OCI-LY7 (cell line): Measurements from ENCODE around the gene PTPRU.

ENCODE experiments used
- EZH2phosphoT487 ChIP-seq: fragments of 200-600 bp; sonication (generic); IDR thresholded peaks from 2 replicates; pipeline ENCODE4 v1.6.1; 2018; ENCODE audit warnings: low read depth, borderline replicate concordance, mild to moderate bottlenecking, mixed run types, antibody characterized with exemption, low read length, moderate library complexity, mixed read lengths
- TF ChIP-seq, protein P1 (sequence below): fragments of 200-600 bp; sonication (generic); conservative IDR thresholded peaks from 2 replicates; pipeline ENCODE4 v1.5.1; 2014; ENCODE audit warnings: mild to moderate bottlenecking, antibody characterized with exemption, low read length, moderate library complexity, mixed read lengths

DNA sequence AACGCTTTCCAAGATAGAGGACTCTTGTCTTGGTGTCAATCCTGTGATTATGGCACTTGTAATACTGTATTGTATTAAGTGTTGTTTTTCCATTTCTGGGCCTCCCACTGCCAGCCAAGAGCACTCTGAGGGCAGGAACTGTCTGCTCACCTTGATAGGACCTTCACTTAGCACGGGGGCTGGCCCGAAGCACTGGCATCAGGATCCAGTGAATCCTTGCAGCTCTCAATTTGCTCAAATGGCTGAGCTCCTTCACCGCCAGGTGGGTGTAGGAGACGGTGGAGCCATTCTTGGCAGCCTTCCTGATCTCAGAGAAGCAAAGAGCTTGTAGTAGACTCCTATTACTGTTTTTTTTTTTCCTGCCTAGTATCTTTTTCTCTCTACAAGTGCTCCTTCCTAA lies 23.3 kb upstream of the PTPRU start:
- TF ChIP-seq EZH2phosphoT487: no peak
- TF ChIP-seq, protein P1, sequence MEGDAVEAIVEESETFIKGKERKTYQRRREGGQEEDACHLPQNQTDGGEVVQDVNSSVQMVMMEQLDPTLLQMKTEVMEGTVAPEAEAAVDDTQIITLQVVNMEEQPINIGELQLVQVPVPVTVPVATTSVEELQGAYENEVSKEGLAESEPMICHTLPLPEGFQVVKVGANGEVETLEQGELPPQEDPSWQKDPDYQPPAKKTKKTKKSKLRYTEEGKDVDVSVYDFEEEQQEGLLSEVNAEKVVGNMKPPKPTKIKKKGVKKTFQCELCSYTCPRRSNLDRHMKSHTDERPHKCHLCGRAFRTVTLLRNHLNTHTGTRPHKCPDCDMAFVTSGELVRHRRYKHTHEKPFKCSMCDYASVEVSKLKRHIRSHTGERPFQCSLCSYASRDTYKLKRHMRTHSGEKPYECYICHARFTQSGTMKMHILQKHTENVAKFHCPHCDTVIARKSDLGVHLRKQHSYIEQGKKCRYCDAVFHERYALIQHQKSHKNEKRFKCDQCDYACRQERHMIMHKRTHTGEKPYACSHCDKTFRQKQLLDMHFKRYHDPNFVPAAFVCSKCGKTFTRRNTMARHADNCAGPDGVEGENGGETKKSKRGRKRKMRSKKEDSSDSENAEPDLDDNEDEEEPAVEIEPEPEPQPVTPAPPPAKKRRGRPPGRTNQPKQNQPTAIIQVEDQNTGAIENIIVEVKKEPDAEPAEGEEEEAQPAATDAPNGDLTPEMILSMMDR: no peak
